ENCODE data around the gene XYLT2. TPM values are rescaled to one million over a fixed set of nuclear protein-coding genes. Genes with fewer than 3 reads are reported as not detected.

The XYLT2 gene
- total RNA-seq, 1 experiment from 2014 or later: 39.7 TPM

GRCh38 chr17:50372758-50373556 is 27.0 kb downstream of the XYLT2 start, which contains the start of the genes EME1 and MRPL27 (continued):
- TF ChIP-seq CTCF (IDR thresholded peaks at IDR 0.05): no peak
- TF ChIP-seq E2F5 (CRISPR knock-in tag; IDR thresholded peaks at IDR 0.05): peak; percentile 56; the same call in 1 of the 2 replicates
- peak; percentile 92 for TF ChIP-seq NR2C2 (CRISPR knock-in tag; IDR thresholded peaks at IDR 0.05)
- TF ChIP-seq MYBL2 (CRISPR knock-in tag; IDR thresholded peaks at IDR 0.05): peak; percentile 94
- no peak; the same call in 1 of the 2 replicates for TF ChIP-seq SMAD3 (CRISPR knock-in tag; IDR thresholded peaks at IDR 0.05; ENCODE audit: borderline replicate concordance)
- no peak for TF ChIP-seq SMAD4 (CRISPR knock-in tag; IDR thresholded peaks at IDR 0.05)
- TF ChIP-seq ESRRA (CRISPR knock-in tag; IDR thresholded peaks at IDR 0.05; ENCODE audit: borderline replicate concordance): 0 out of 2 replicates have a peak, but pooled peaks have one; percentile 31
- TF ChIP-seq FOXK1 (CRISPR knock-in tag; IDR thresholded peaks at IDR 0.05): peak; percentile 91
- peak; percentile 83; the same call in 1 of the 2 replicates for TF ChIP-seq PREB (CRISPR knock-in tag; IDR thresholded peaks at IDR 0.05; ENCODE audit: borderline replicate concordance)
- 0 out of 2 replicates have a peak, but pooled peaks have one; percentile 34 for TF ChIP-seq CREM (CRISPR knock-in tag; IDR thresholded peaks at IDR 0.05)
- no peak for TF ChIP-seq GTF2I (CRISPR knock-in tag; conservative IDR thresholded peaks at IDR 0.05)
- TF ChIP-seq ZNF396 (CRISPR knock-in tag; IDR thresholded peaks at IDR 0.05; ENCODE audit: borderline replicate concordance): no peak
- no peak for TF ChIP-seq ATF1 (CRISPR knock-in tag; IDR thresholded peaks at IDR 0.05)
- TF ChIP-seq ATF2 (CRISPR knock-in tag; IDR thresholded peaks at IDR 0.05; ENCODE audit: borderline replicate concordance, low read depth): no peak
- peak; percentile 84 for TF ChIP-seq ZNF281 (CRISPR knock-in tag; IDR thresholded peaks at IDR 0.05)
- TF ChIP-seq NR1H2 (CRISPR knock-in tag; IDR thresholded peaks at IDR 0.05): no peak
- TF ChIP-seq ZNF232 (CRISPR knock-in tag; IDR thresholded peaks at IDR 0.05): no peak; the same call in 1 of the 2 replicates
- peak; percentile 18; the same call in 1 of the 2 replicates for TF ChIP-seq NFYB (CRISPR knock-in tag; conservative IDR thresholded peaks at IDR 0.05; ENCODE audit: low read depth)
- TF ChIP-seq TP53 (CRISPR knock-in tag; IDR thresholded peaks at IDR 0.05): no peak
- no peak for TF ChIP-seq RORB (CRISPR knock-in tag; IDR thresholded peaks at IDR 0.05)
- TF ChIP-seq USF1 (CRISPR knock-in tag; IDR thresholded peaks at IDR 0.05): peak; percentile 96
- no peak for TF ChIP-seq ZNF219 (CRISPR knock-in tag; IDR thresholded peaks at IDR 0.05; ENCODE audit: borderline replicate concordance)
- TF ChIP-seq FOXJ3 (CRISPR knock-in tag; IDR thresholded peaks at IDR 0.05; ENCODE audit: borderline replicate concordance): no peak
- no peak for TF ChIP-seq RELA (CRISPR knock-in tag; IDR thresholded peaks at IDR 0.05; ENCODE audit: borderline replicate concordance)
- TF ChIP-seq USF2 (CRISPR knock-in tag; IDR thresholded peaks at IDR 0.05): peak; percentile 96
